ENCODE measurements around the gene SPTBN2. TPM values are rescaled to one million over a fixed set of nuclear protein-coding genes. Genes with fewer than 3 reads are reported as not detected.

SPTBN2 gene
- total and polyA plus RNA-seq, 9 donors = 1.4 to 26.9 (median 6.2) TPM

- DNase-seq = no peak
Observed at GRCh38 chr11:66706989-66707388, 22.0 kb downstream of the SPTBN2 start.

GRCh38 chr11:66705587-66706335 is 23.3 kb downstream of the SPTBN2 start:
- no peak for DNase-seq
- H3K9me3 ChIP-seq = no peaks in the 10 kb centered on the region
- TF ChIP-seq POLR2A (IDR thresholded peaks at IDR 0.05) (no peak), CTCF (IDR thresholded peaks at IDR 0.05) (no peak), EP300 (IDR thresholded peaks at IDR 0.05) (no peak)
- no peak overlapping the region for H3K4me3 ChIP-seq
- no peaks in the 10 kb centered on the region for H3K27me3 ChIP-seq
- WGBS, 3 donors = 89 to 93% (median 91%) methylated on average over 26 of the region's 26 CpGs
- no peak overlapping the region for H3K27ac ChIP-seq
- intact Hi-C loops (cut with DNase I) = no loop called here
- no peaks in the 10 kb centered on the region for H3K4me1 ChIP-seq (ENCODE audit: insufficient read depth)
- no peaks in the 10 kb centered on the region for H3K36me3 ChIP-seq

More at GRCh38 chr11:66706989-66707388, 22.0 kb downstream of the SPTBN2 start:
- WGBS, 3 donors = 83 to 87% (median 85%) methylated on average over 9 of the region's 9 CpGs
- Histone ChIP-seq H3K27me3 (no peaks in the 10 kb centered on the region), H3K4me1 (ENCODE audit: insufficient read depth) (no peaks in the 10 kb centered on the region), H3K36me3 (no peaks in the 10 kb centered on the region), H3K4me3 (no peak overlapping the region), H3K27ac (no peak overlapping the region), H3K9me3 (no peaks in the 10 kb centered on the region)
- intact Hi-C loops (cut with DNase I) = no loop called here
- no peak for TF ChIP-seq EP300 (IDR thresholded peaks at IDR 0.05)

- 93 to 94% (median 94%) methylated on average over 34 to 46 of the region's 46 CpGs for WGBS, 3 donors
- no peak overlapping the region for H3K27ac ChIP-seq
- TF ChIP-seq EP300 (IDR thresholded peaks at IDR 0.05) (no peak), POLR2A (IDR thresholded peaks at IDR 0.05) (no peak), CTCF (IDR thresholded peaks at IDR 0.05) (no peak)
- intact Hi-C loops (cut with DNase I) = no loop called here
- H3K9me3 ChIP-seq = no peaks in the 10 kb centered on the region
- no peaks in the 10 kb centered on the region for H3K36me3 ChIP-seq
- H3K4me1 ChIP-seq (ENCODE audit: insufficient read depth) = no peaks in the 10 kb centered on the region
- H3K27me3 ChIP-seq = no peaks in the 10 kb centered on the region
- H3K4me3 ChIP-seq = no peak overlapping the region
- DNase-seq = no peak
Observed at GRCh38 chr11:66704659-66705360, 24.2 kb downstream of the SPTBN2 start.

- intact Hi-C loops (cut with DNase I) = no loop called here
- TF ChIP-seq CTCF (IDR thresholded peaks at IDR 0.05) (no peak), EP300 (IDR thresholded peaks at IDR 0.05) (no peak), POLR2A (IDR thresholded peaks at IDR 0.05) (no peak)
Observed at GRCh38 chr11:66701432-66702240, 27.4 kb downstream of the SPTBN2 start.

More at GRCh38 chr11:66701432-66702240, 27.4 kb downstream of the SPTBN2 start:
- Histone ChIP-seq H3K36me3 (no peaks in the 10 kb centered on the region), H3K4me1 (ENCODE audit: insufficient read depth) (no peaks in the 10 kb centered on the region), H3K4me3 (no peak overlapping the region), H3K27ac (no peak overlapping the region), H3K27me3 (no peaks in the 10 kb centered on the region), H3K9me3 (no peaks in the 10 kb centered on the region)
- DNase-seq = no peak
- 84 to 88% (median 87%) methylated on average over 10 of the region's 10 CpGs for WGBS, 3 donors

Measured in ovary (tissue), 9 donors.